HG03095 (cell line): ENCODE data around the gene INPP5D.

Source experiments
- ATAC-seq: cut with Tn5 transposase; IDR thresholded peaks from one replicate; pipeline ENCODE4 v1.9.1; 2021; ENCODE audit warnings: moderate library complexity; ENCODE audit not compliant: unreplicated experiment

The INPP5D gene

DNA sequence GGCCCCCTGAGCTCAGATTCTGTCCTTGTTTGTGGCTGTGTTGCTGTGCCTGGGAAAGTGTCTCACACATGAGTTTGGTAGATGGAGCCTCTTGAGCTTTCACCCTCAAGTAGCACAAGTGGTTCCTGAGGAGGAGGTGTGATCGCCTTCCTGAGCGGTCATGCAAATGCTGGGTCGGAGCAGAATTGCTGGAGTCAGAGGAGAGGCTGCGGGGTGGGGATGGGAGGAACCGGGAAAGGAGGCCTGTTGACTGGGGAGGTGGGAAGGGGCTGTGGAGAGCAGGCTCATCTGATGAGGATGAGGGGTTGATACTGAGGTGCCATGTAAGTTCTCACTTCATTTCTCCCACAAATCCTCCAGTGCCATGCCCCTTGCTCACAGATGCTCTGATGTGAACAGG lies 142.9 kb downstream of the INPP5D start:
- no peak for ATAC-seq

DNA sequence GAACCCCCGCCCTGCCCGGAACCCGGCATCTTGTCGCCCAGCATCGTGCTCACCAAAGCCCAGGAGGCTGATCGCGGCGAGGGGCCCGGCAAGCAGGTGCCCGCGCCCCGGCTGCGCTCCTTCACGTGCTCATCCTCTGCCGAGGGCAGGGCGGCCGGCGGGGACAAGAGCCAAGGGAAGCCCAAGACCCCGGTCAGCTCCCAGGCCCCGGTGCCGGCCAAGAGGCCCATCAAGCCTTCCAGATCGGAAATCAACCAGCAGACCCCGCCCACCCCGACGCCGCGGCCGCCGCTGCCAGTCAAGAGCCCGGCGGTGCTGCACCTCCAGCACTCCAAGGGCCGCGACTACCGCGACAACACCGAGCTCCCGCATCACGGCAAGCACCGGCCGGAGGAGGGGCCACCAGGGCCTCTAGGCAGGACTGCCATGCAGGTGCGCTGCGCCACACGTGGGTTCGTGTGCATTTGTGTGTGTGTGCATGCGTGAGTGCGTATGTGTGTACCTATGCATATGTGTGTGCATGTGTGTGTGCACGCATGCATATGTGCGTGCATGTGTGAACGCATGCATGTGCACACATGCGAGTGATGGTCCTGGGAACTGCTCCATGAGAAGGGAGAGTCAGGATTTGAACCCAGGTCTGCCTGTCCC lies 144.3 kb downstream of the INPP5D start:
- ATAC-seq: no peak

GRCh38 chr2:233208382-233209116 lies 148.4 kb downstream of the INPP5D start:
- no peak for ATAC-seq

- ATAC-seq: no peak
Observed at GRCh38 chr2:233209117-233209532, 149.0 kb downstream of the INPP5D start.

DNA sequence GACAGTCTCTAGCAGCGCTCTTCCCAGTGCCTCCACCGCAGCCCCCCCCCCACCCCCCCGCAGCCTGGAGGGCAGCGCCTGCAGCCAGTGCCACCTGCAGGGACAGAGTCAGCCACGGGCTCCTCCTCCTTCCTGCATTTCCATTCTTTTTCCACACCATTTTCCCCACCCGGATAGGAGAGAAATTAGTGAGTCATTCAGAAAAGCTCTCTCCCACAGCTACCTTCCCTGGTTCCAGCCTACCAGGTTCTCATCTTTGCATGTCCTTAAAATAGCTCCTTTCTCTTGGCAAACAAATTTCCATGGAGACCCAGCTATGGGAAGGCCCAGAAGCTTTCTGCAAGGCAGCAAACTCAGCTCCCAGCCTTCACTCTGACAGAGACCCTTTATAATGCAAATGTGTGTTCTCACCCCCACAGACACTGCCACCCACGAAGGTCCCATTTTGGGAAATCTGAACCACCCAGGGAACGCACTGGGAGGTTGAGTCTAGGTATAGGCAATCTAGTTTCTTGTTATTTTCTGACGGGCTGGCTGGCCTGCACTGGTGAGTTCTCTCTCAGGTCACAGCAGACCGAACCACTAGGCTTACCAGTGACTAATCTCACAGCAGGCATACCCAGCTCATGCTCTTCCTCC lies 149.5 kb downstream of the INPP5D start:
- ATAC-seq: no peak

- no peak for ATAC-seq
Observed at GRCh38 chr2:233210281-233210680, 150.1 kb downstream of the INPP5D start.

- no peak for ATAC-seq
Observed at GRCh38 chr2:233210843-233211547, 150.9 kb downstream of the INPP5D start.

DNA sequence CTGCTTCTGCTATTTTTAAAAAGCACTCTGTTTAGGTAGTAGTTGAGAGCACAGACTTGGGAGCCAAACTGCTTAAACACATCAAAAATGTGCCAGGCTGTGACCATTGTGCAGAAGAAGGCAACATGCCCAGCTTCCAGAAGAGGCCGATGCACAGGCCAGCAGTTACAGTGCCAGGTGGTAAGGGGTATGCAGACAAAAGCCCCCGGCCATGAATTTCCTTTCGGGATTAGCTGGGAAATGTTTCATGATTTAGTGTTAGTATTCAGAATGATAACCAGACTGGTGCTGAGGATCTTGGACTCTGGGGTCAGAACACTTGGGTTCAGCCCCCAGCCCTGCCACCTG lies 151.4 kb downstream of the INPP5D start:
- no peak for ATAC-seq

DNA sequence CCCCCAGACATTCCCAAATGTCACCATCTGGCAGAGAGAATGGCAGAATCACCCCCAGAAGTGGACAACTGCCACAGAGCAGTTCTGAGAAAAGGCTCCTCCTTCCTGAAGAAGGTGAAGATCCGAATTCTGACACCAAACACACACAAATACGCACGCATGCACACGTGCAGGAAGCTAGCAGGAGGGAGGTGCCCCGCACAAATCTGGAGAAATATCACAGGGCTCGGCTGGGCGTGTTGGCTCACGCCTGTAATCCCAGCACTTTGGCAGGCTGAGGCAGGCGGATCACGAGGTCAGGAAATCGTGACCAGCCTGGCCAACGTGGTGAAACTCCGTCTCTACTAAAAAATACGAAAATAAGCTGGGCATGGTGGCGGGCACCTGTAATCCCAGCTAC lies 152.9 kb downstream of the INPP5D start:
- no peak for ATAC-seq

DNA sequence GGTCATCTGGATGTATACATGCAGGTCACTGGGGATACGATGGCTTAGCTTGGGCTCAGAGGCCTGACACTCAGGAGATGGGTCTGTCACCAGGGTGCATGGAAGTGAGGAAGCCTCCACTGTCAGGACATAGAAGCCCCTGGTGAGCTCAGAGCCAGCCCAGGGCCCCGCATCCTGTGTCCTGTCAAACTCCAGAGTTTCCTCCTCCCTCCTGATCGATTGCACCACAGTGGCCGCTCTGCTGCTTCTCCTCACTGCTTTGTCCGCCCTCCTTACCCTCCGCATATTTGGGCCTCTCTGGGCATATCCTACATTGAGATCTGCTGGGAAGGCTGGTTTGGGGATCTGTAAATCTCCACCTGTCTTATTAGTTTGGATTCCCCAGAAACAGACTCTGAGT lies 153.8 kb downstream of the INPP5D start:
- no peak for ATAC-seq

GRCh38 chr2:233217892-233218377 lies 157.8 kb downstream of the INPP5D start:
- ATAC-seq: no peak

DNA sequence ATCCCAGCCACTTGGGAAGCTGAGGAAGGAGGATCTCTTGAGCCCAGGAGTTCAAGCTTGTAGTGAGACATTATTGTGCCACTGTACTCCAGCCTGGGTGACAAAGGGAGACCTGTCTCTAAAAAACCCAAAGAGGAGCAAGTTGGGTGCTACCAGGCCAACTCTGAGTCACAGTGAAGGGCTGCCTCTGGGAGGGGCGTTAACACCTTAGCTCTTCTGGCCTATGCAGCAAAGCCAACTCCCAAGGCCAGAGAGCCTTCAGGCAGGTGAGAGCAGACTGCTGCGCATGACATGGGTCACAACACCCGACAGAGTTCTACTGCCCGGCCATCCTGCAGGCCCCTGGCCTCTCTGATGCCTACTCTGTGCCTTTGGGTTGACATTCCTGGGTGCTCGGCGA lies 158.7 kb downstream of the INPP5D start:
- ATAC-seq: no peak

GRCh38 chr2:233219848-233220247 lies 159.7 kb downstream of the INPP5D start:
- no peak for ATAC-seq

- no peak for ATAC-seq
Observed at GRCh38 chr2:233221378-233222063, 161.4 kb downstream of the INPP5D start.

DNA sequence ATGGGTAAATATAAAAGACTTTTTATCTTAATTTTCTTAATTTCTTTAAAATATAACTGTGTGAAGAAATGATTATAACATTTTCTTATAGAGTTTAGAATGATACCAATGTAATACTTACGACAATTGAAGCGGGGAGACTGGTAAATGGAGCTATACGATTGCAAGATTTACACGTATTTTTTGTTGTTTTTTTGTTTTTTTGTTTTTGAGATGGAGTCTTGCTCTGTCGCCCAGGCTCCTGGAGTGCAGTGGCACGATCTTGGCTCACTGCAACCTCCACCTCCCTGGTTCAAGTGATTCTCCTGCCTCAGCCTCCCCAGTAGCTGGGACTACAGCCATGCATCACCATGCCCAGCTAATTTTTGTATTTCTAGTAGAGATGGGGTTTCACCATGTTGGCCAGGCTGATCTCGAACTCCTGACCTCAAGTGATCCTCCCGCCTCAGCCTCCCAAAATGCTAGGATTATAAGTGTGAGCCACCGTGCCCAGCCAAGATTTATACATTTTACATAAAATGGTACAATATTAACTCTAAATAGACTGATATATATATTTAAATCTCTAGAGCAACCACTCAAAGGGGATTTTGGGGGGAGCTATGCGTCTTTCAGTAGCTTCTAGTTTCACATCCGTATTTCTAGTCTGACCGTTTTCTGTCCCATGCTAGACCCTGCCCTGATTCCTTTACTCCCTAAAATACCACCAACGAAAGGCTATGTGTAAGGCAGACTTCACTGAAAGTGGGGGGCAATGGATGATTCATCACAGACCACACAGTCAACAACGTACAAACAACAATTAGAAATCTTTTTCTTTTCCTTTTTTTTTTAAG lies 163.1 kb downstream of the INPP5D start:
- peak; percentile 76 for ATAC-seq

DNA sequence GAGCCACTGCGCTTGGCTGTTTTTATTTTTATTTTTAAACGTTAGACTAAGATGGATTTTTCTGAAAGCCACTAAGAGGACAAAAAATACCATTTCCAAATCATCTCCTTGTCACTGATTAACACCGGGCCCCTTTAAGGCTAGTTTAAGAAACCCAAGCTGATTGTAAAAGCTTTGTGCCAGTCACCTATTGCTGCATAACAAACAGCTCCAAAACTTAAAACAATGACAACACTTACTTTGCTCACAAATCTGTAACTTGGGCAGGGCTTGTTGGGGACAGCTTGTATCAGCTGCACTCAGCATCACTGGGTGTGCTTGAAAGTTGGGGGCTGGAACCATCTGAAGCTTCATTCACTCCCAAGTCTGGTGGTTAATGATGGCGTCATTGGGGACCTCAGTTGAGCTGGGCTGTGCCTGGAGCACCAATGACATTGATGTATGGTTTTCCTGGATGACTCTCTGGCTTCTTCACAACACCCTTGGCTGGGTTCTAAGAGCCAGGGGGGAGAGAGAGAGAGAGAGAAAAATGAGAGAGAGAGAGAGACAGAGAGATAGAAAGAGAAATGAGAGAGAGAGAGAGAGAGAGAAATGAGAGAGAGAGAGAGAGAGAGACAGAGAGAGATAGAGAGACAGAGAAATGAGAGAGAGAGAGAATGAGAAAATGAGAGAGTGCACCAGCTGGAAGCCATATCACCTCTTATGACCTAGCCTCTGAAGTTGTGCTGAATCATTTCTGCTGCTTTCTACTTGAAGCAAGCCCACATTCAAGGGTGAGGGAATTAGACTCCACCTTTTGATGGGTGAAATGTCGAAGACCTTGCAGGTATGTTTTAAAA lies 165.3 kb downstream of the INPP5D start:
- no peak for ATAC-seq

- ATAC-seq: no peak
Observed at GRCh38 chr2:233226511-233227031, 166.4 kb downstream of the INPP5D start.

DNA sequence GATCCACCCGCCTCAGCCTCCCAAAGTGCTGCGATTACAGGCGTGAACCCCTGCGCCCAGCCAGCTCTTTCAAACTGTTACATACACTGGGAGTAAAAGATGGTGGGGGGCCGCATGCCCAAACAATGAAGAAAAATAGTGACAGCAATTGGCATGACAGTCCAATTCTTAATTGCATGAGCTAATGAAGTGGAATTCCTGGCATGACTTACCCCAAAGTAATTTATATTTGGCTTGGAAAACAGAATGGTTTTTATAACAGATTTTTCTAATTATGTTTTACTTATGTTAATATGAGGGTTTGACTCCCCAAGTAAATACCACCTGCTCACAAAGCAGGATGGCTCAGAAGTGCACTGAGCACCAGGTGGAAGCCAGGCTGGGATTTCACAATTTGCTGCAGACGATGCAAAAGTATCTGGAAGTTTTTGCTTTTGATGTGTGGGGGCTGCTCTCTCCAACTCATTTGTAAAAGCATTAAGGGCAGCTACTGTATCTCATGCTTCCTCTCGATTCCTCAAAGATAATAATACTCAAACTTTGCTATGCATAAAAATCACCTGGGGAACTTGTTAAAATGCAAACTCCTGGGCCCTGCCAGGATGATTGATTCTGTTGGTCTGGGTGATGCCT lies 167.3 kb downstream of the INPP5D start:
- ATAC-seq: no peak
